ENCODE measurements around the gene ZNF740.

DNA sequence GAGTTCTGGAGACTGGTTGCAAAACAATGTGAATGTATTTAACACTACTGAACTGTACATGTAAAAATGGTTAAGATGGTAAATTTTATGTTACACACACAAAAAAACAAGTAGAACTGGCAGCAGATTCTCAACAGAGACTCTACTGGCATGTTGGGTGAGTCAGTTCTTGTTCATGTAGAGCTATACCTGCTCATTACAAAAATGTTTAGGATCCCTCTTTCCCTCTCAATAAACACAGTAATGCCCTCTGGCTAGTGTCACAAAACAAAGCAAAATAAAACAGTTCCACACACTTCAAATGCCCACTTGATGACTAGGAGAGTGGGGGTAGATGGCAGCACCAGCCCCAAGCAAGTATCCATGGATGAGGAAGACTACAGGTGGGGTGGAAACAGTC, 13.7 kb upstream of the ZNF740 start:
- TF ChIP-seq, protein P1, sequence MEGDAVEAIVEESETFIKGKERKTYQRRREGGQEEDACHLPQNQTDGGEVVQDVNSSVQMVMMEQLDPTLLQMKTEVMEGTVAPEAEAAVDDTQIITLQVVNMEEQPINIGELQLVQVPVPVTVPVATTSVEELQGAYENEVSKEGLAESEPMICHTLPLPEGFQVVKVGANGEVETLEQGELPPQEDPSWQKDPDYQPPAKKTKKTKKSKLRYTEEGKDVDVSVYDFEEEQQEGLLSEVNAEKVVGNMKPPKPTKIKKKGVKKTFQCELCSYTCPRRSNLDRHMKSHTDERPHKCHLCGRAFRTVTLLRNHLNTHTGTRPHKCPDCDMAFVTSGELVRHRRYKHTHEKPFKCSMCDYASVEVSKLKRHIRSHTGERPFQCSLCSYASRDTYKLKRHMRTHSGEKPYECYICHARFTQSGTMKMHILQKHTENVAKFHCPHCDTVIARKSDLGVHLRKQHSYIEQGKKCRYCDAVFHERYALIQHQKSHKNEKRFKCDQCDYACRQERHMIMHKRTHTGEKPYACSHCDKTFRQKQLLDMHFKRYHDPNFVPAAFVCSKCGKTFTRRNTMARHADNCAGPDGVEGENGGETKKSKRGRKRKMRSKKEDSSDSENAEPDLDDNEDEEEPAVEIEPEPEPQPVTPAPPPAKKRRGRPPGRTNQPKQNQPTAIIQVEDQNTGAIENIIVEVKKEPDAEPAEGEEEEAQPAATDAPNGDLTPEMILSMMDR (IDR thresholded peaks at IDR 0.05) = no peak
- TF ChIP-seq EP300 (IDR thresholded peaks at IDR 0.05) (no peak), POLR2A (IDR thresholded peaks at IDR 0.05) (no peak)

All from gastroesophageal sphincter (tissue), 3 donors.